LHCN-M2 (cell line): ENCODE data around the gene CDC23. TPM values are rescaled to one million over a fixed set of nuclear protein-coding genes. Genes with fewer than 3 reads are reported as not detected.
"Not testable (repeated sequence)": the region's sequence is repeated elsewhere in the genome, so short reads cannot be mapped to it uniquely, and the experiment has no call there.

ENCODE experiments used
- DNase-seq: peaks from one replicate; pipeline ENCODE4 v3.0.0-alpha.2; 2012; ENCODE audit warnings: low read depth
- polyA plus RNA-seq: library from polyadenylated mRNA; unstranded; fragments of >200 nt; gene quantifications from one replicate; pipeline ENCODE4 v1.2.1, GENCODE V29; 2012; ENCODE audit warnings: missing spikeins
- total RNA-seq: library from RNA; depleted of rRNA; stranded (reverse); fragments of >200 nt; gene quantifications from 2 replicates; pipeline ENCODE4 v1.2.3, GENCODE V29; 2014; rRNA removed

The CDC23 gene
- 27.0 and 27.4 TPM in 2 replicates for total RNA-seq
- polyA plus RNA-seq, result 15.3 TPM

DNA sequence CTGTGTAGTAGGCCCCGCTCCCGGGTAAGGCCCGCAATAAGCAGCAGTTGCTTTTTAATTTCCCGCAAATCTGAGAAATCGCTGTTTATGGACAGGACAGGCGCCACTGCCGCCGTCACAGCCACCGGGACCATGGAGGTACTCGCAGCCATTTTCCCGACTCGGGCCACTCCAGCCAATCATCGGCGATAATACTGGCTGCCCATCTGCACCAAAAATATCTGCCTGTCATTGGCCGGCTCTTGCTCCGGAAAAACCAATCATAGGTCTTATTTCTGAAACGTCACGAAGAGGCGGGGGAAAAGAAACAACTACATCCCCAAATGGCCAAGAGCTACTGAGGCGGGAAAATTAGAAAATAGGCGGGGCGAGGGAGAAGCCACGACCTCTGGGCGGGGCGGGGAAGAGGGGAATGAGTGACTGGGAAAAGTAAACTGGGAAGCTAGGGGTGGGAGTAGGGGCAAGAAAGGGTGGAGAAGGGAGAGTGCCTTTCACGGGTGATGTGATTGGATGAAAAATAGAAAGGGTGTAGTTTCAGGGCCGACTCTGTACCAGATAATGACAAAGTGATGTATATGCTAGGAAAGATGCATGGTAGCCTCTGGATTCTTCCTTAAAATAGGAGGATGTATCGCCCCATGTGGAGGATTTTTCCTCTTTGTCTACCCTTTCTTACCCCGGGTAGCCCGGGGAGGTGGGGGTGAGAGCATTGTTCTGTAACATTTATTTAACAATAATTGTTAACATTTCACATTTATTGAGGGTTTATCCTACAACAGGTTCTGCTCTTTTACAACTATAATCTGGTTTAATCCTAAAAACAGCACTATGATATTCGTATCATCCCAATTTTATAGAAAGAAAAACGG lies at the start of gene CDC23:
TSS of gene CDC23 (minus strand) at position 163 of the 869 bp plus-strand sequence. CDS start at position 152, 11 bp downstream.
- peak; percentile 99 for DNase-seq

DNA sequence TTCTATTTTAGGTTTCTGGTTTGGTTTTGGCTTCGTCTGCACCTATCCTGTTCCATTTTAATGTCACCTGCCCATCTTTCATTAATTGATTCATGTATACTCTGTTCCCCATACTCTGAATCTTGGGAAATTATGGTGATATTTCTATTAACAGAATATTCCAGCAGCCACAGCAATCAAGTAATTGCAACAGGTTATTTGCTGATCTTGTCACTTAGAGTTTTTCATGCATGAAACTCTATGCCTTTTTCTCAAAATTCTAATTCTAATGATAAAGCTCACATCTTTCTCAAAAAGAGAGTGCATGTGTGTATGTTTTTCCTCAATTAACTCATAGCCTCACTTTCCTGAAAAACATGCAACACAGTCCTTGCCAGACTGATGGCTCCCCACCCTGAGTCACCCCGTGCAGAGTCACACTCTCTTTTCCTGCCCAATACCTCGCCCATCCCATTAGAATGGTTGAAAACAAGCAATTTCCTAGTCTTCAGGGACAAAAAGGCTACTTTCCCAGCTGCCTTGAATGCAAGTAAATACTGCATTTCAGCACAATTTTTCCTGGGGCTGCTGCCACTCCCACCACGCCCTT lies 45.7 kb upstream of the CDC23 start:
- DNase-seq, result no peak

GRCh38 chr5:138257583-138257982 lies 44.5 kb upstream of the CDC23 start:
- no peak for DNase-seq

DNA sequence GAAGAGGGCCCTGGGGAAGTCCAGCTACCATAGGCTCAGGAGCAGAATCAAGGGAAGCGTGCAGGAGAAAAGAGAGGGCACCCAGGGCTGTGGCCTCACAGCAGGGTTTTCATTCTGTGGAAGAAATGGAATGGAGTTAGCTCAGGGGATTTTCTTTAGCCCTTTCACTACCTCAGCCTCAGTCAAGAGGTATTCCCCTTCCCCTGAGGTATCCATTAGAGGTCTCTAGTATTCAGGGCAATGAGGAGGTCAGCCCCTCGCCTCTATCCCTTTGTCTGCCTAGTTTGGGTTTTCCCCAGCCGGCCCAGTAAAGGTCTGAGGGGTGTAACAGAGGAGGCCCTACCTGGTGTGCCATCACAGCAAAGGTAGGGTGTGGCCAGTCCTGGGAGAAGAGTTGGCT lies 39.8 kb upstream of the CDC23 start:
- DNase-seq, result no peak

- DNase-seq, result not testable (repeated sequence)
These were observed 34.7 kb upstream of the CDC23 start for GRCh38 chr5:138247800-138248199.

DNA sequence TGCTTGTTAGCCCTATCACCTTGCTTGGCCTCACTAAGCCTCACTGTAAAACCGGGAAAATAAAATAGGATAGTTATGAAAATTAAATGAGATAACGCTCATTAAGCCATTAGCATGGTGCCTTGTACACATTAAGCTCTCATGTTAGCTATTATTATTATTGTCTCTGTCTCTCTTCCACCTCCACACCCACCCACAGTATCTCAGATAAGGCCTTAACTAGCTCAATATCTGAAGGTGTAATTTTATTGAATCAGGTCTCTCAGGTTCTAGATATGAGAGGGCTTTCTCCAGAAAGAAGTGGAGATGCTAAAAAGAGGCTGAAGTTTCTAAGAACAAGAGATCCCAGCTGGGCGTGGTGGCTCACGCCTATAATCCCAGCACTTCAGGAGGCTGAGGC lies 33.7 kb upstream of the CDC23 start:
- DNase-seq, result no peak

DNA sequence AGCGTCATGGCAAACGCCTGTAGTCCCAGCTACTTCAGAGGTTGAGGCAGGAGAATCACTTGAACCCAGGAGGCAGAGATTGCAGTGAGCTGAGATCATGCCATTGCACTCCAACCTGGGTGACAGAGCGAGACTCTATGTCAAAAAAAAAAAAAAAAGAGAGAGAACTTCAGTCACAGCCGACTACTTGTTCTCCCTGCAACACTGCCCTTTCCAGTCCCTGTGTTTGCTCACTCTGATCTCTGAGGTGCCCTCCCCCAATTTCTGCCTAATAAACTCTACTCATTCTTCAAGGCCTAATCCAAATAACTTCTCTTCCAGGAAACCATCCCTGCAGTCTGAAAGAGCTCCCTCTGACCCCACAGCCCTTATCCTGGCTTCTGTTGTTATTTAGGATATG lies 33.2 kb upstream of the CDC23 start:
- no peak for DNase-seq

GRCh38 chr5:138245717-138246116 lies 32.6 kb upstream of the CDC23 start:
- no peak for DNase-seq

DNA sequence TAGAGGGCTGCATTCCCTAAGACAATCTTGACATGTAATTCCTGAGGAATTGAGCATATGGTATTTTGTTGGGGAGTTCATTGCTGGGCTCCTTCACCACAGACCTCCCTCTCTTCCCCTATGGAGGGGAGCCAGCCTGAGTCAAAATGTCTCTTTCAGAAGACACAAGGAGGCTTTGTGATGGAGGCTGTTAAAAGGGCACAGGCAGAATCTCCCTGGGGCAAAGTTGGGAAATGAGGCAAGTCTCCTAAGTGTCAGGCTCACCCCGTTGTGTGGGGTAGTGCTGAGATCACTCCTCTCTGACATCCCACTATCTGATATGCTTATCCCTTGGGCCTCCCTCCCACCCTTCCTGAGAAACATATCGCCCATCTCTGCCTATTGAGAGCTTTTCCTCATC lies 30.7 kb upstream of the CDC23 start:
- DNase-seq, result no peak

GRCh38 chr5:138241688-138242571 lies 28.8 kb upstream of the CDC23 start:
- no peak for DNase-seq

DNA sequence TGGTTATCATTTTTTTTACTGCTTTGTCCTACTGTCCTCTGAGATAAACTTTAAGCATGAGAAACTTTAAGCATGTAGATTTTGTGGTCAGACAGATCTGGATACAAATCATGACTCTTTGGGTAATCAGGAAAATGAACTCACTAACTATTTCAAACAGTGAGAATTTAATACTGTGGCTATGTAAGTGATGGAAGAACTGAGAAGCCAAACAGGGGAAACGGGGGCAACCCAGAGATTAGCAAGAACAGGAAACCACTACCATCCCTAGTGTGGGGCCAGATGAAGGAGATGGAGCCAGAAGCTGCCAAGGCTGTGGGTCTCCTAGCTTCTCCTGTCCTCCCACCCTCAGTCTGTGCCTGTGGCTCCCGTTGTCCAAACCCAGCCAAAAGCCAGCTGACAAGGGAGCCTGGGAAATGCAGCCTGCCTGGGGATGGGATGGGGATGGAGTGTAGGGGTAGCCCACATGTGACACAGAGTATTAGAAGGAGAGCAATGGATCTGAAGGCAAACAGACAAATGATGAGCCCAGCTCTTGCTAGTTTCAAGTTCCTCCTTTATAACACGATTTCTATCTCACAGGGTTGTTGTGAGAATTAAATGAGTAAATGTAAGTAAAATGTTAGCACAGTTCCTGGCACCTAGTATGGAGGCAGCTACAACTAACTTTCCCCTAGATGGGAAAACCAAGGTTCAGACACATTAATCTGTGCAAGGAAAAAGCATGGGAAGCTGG lies 27.7 kb upstream of the CDC23 start:
- DNase-seq, result no peak

- no peak for DNase-seq
These were observed 24.9 kb upstream of the CDC23 start for GRCh38 chr5:138238034-138238433.

DNA sequence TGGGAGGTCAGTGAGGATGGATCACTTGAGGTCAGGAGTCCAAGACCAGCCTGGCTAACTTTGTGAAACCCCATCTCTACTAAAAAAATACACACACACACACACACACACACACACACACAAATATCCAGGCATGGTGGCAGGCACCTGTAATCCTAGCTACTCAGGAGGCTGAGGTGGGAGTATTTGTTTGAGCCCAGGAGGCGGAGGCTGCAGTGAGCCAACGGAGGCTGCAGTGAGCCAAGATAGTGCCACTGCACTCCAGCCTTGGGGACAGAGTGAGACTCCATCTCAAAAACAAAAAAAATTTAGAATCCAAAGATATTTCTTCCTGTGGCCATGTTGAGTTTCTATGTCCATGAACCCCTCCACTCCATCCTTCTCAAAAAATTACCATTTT lies 21.5 kb upstream of the CDC23 start:
- DNase-seq, result no peak

DNA sequence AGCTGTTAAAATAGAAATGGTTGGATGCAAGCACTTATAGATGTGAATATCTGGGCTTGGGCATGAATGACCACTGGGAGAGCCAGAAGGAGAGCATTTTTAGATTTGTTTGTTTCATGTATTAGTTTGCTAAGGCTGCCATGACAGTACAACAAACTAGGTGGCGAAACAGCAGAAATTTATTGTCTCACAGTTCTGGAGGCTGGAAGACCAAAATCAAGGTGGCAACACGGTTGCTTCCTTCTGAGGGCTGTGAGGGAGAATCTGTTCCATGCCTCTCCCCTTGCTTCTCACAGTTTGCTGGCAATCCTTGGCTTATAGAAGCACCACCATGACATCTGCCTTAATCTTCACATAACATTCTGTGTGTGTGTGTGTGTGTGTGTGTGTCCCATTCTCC lies 20.2 kb upstream of the CDC23 start:
- DNase-seq, result no peak

GRCh38 chr5:138230981-138231589 lies 18.0 kb upstream of the CDC23 start:
- no peak for DNase-seq

- no peak for DNase-seq
These were observed 17.1 kb upstream of the CDC23 start for GRCh38 chr5:138230261-138230660.

GRCh38 chr5:138229387-138229786 lies 16.3 kb upstream of the CDC23 start:
- DNase-seq, result no peak

- DNase-seq, result no peak
These were observed 13.8 kb upstream of the CDC23 start for GRCh38 chr5:138226910-138227309.

DNA sequence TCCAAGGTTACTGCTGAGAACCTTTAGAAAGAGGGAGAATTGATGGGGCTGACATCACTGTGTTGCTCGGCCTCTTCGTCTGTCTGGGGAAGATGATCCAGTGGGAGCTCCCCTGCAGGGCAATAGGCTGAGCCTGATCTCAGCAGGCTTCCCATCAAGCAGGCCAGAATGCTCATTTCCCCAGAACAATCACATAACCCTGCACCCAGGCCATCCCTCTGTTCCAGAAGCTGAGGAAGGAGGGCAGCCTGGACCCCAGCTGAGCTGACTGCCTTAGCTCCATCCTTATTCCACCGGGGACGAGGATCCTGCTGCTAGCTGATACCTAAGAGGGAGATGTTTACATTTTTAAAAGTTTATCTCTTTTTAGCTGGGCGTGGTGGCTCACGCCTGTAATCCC lies 11.6 kb upstream of the CDC23 start:
- no peak for DNase-seq

- no peak for DNase-seq
These were observed 10.4 kb upstream of the CDC23 start for GRCh38 chr5:138223532-138223931.

GRCh38 chr5:138216799-138217198 lies 3.7 kb upstream of the CDC23 start:
- no peak for DNase-seq
